ENCODE measurements around the gene TMEM181.
"Not testable (repeated sequence)": the region's sequence is repeated elsewhere in the genome, so short reads cannot be mapped to it uniquely, and the experiment has no call there.

The TMEM181 gene

GRCh38 chr6:158663625-158664165, 103.8 kb downstream of the TMEM181 start:
- Histone ChIP-seq H3K9ac (ENCODE audit: low read length in 2 of 2) (no peak overlapping the region), H3K4me1 (ENCODE audit: control insufficient read depth, insufficient read depth, low read length) (peaks cover 2% of the 10 kb centered on the region), H3K9me3 (ENCODE audit: control insufficient read depth in 2 of 2, low read length in 2 of 2) (no peaks in the 10 kb centered on the region), H3K27ac (ENCODE audit: low read length) (peak overlapping the region; percentile 31), H3K27me3 (ENCODE audit: control insufficient read depth in 1 of 2, insufficient read depth in 2 of 2, low read length in 2 of 2) (no peaks in the 10 kb centered on the region), H3K36me3 (ENCODE audit: control insufficient read depth in 2 of 2, insufficient read depth in 2 of 2, low read length in 2 of 2) (no peaks in the 10 kb centered on the region), H3K4me3 (ENCODE audit: low read length in 2 of 2) (peak overlapping the region in 1 of 2 donors; percentile 59)

DNA sequence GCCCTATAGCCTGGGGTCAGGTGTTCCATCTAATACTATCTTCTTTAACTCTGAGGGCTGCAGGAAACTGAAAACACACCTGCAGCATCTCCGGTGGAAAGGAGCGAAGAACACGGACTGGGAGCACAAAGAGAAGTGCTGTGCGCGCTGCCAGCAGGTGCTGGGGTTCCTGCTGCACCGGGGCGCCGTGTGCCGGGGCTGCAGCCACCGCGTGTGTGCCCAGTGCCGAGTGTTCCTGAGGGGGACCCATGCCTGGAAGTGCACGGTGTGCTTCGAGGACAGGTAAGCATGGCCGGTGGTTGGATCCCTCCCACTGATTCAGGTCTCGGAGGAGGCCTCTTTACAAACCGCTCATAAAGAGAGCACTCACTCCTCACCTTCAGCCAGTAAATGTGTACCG, 105.4 kb downstream of the TMEM181 start:
- H3K9ac ChIP-seq (ENCODE audit: low read length in 2 of 2), result no peak overlapping the region
- H3K27ac ChIP-seq (ENCODE audit: low read length), result no peak overlapping the region

DNA sequence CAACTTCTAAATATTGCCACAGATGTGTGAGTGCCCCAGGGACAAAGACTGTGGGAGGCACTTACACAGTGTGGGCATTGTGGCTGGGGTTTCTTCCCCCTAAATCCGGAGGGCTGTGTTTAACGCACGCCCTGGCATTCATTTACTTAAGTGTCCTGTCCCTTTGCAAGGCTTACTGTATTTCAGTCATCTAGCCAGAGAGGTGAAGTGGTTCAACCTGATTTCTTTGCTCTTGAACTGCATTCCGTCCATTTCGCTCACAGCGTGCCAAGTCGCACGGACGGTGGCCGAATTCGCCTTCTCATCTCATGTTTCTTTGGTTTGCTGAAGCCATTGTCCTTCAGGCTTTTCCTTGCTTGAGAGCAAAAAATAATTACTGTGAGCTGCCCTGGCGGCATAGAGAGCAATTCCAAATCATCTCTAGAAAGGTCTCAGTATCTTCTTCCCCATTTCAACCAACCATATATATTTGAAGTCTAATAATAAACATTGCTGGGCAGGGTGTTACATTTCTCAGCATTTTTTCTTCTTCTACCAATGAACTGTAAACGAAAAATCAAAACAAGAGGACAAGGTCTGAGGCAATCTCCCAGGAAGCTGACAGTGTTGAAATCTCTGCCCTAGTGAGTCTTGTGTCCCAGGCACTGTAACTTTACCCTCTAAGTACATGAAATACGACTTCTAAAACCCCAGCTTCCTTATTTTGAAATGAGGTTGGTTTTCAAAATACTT, 106.9 kb downstream of the TMEM181 start:
- H3K4me1 ChIP-seq (ENCODE audit: control insufficient read depth, insufficient read depth, low read length), result no peaks in the 10 kb centered on the region
- H3K4me3 ChIP-seq (ENCODE audit: low read length in 2 of 2), result no peak overlapping the region
- no peaks in the 10 kb centered on the region for H3K36me3 ChIP-seq (ENCODE audit: control insufficient read depth in 2 of 2, insufficient read depth in 2 of 2, low read length in 2 of 2)
- H3K9me3 ChIP-seq (ENCODE audit: control insufficient read depth in 2 of 2, low read length in 2 of 2), result no peaks in the 10 kb centered on the region
- peak overlapping the region; percentile 24 for H3K27ac ChIP-seq (ENCODE audit: low read length)
- no peaks in the 10 kb centered on the region for H3K27me3 ChIP-seq (ENCODE audit: control insufficient read depth in 1 of 2, insufficient read depth in 2 of 2, low read length in 2 of 2)
- H3K9ac ChIP-seq (ENCODE audit: low read length in 2 of 2), result no peak overlapping the region

More for the DNA sequence above, 105.4 kb downstream of the TMEM181 start:
- Histone ChIP-seq H3K4me3 (ENCODE audit: low read length in 2 of 2) (no peak overlapping the region), H3K4me1 (ENCODE audit: control insufficient read depth, insufficient read depth, low read length) (peaks cover 2% of the 10 kb centered on the region), H3K27me3 (ENCODE audit: control insufficient read depth in 1 of 2, insufficient read depth in 2 of 2, low read length in 2 of 2) (no peaks in the 10 kb centered on the region), H3K9me3 (ENCODE audit: control insufficient read depth in 2 of 2, low read length in 2 of 2) (no peaks in the 10 kb centered on the region), H3K36me3 (ENCODE audit: control insufficient read depth in 2 of 2, insufficient read depth in 2 of 2, low read length in 2 of 2) (no peaks in the 10 kb centered on the region)

DNA sequence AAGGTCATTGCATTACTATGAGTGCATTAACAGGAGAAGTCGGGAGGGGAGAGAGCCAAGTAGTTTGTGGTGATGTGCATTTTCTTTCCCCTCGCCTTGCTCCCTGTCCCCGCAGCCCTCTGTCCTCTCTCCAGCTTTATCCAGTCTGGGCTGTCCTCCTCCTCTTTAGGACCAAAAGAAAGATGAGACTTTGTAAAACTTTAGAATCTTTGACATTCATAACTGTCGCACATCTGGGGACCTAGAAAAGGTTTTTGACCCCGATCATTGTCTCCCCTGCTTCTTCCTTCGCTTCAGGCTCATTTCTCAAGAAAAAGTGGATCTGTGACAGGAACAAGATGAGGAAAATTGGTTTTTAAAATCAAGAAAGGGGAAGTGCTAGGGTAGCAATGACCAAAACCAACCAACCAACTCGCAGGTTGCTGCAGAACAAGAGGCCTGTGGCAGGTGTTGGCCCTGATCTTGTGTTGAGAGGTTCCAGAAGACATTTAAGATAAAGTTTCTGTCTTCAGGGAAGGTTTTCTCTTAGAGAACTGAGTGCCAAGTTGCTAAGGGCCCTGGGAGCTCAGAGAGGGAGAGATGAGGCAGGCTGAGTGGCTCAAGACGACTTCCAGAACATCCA, 107.6 kb downstream of the TMEM181 start:
- Histone ChIP-seq H3K9me3 (ENCODE audit: control insufficient read depth in 2 of 2, low read length in 2 of 2) (no peaks in the 10 kb centered on the region), H3K4me1 (ENCODE audit: control insufficient read depth, insufficient read depth, low read length) (no peaks in the 10 kb centered on the region), H3K4me3 (ENCODE audit: low read length in 2 of 2) (no peak overlapping the region), H3K27me3 (ENCODE audit: control insufficient read depth in 1 of 2, insufficient read depth in 2 of 2, low read length in 2 of 2) (no peaks in the 10 kb centered on the region), H3K9ac (ENCODE audit: low read length in 2 of 2) (no peak overlapping the region), H3K36me3 (ENCODE audit: control insufficient read depth in 2 of 2, insufficient read depth in 2 of 2, low read length in 2 of 2) (no peaks in the 10 kb centered on the region), H3K27ac (ENCODE audit: low read length) (no peak overlapping the region)

DNA sequence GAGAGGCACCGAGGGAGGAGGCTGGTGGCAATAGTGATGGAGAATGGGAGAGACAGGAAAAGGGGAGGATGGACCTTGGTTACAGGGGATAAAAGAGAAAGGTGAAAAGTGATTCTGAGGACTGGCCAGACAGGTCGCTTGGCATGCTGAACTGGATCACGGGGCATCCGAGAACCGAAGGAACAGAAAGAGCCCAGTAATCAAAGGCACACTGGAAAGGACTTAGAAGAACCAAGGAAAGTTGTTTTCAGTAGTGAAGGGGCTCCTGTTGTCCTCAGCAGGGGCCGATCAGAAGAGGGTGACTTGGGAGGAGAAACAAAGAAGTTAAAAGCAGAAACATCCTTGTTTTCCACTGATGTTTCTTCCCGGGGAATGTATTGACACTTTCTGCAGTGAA, 108.8 kb downstream of the TMEM181 start:
- no peak overlapping the region for H3K9ac ChIP-seq (ENCODE audit: low read length in 2 of 2)
- no peaks in the 10 kb centered on the region for H3K27me3 ChIP-seq (ENCODE audit: control insufficient read depth in 1 of 2, insufficient read depth in 2 of 2, low read length in 2 of 2)
- no peaks in the 10 kb centered on the region for H3K4me1 ChIP-seq (ENCODE audit: control insufficient read depth, insufficient read depth, low read length)
- no peak overlapping the region for H3K4me3 ChIP-seq (ENCODE audit: low read length in 2 of 2)
- H3K27ac ChIP-seq (ENCODE audit: low read length), result no peak overlapping the region
- H3K9me3 ChIP-seq (ENCODE audit: control insufficient read depth in 2 of 2, low read length in 2 of 2), result no peaks in the 10 kb centered on the region
- H3K36me3 ChIP-seq (ENCODE audit: control insufficient read depth in 2 of 2, insufficient read depth in 2 of 2, low read length in 2 of 2), result no peaks in the 10 kb centered on the region

DNA sequence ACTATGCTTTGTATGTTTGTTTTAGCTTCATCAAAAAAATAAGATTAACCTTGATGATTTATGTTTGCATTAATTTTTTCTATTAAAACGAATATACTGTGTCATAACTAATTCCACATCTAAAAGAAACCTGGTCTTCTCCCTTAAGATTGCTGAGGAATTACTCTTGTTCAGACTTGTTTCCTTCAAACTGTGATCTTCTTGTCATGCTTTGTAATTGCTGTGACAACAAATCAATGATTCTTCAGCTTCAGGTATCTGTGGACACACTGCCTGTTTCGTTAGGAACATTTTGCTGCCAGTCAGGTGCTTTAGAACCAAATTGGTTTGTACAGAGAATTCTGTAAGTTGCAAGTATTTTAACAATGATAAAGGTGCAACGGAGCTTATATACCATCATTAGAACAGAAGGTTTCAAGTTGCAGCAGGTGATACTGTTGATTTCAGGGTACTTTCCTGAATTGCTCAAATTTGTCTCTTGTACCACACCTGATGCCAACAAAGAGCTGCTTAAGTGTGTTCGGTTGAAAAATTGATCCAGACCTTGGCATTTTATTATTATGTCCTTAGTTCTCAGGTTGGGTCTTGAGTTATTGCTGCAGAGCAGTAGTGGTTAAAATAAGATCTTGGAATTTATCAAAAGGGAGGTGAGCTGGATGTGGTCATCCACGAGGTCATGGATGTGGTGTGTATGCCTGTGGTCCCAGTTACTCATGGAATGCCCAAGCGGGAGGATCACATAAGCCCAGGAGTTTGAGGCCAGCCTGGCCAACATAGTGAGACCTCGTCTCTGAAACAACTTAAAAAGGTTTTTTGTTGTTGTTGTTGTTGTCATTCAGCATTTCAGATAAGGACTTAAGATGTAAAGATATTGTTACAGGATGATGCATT, 109.5 kb downstream of the TMEM181 start:
- Histone ChIP-seq H3K9ac (ENCODE audit: low read length in 2 of 2) (no peak overlapping the region), H3K9me3 (ENCODE audit: control insufficient read depth in 2 of 2, low read length in 2 of 2) (no peaks in the 10 kb centered on the region), H3K27ac (ENCODE audit: low read length) (no peak overlapping the region), H3K27me3 (ENCODE audit: control insufficient read depth in 1 of 2, insufficient read depth in 2 of 2, low read length in 2 of 2) (no peaks in the 10 kb centered on the region), H3K4me3 (ENCODE audit: low read length in 2 of 2) (no peak overlapping the region), H3K36me3 (ENCODE audit: control insufficient read depth in 2 of 2, insufficient read depth in 2 of 2, low read length in 2 of 2) (no peaks in the 10 kb centered on the region), H3K4me1 (ENCODE audit: control insufficient read depth, insufficient read depth, low read length) (no peaks in the 10 kb centered on the region)

GRCh38 chr6:158672119-158672518, 112.2 kb downstream of the TMEM181 start:
- not testable (repeated sequence) for H3K36me3 ChIP-seq (ENCODE audit: control insufficient read depth in 2 of 2, insufficient read depth in 2 of 2, low read length in 2 of 2); H3K4me1 ChIP-seq (ENCODE audit: control insufficient read depth, insufficient read depth, low read length); H3K27me3 ChIP-seq (ENCODE audit: control insufficient read depth in 1 of 2, insufficient read depth in 2 of 2, low read length in 2 of 2); H3K9me3 ChIP-seq (ENCODE audit: control insufficient read depth in 2 of 2, low read length in 2 of 2); H3K9ac ChIP-seq (ENCODE audit: low read length in 2 of 2); H3K27ac ChIP-seq (ENCODE audit: low read length); H3K4me3 ChIP-seq (ENCODE audit: low read length in 2 of 2)

DNA sequence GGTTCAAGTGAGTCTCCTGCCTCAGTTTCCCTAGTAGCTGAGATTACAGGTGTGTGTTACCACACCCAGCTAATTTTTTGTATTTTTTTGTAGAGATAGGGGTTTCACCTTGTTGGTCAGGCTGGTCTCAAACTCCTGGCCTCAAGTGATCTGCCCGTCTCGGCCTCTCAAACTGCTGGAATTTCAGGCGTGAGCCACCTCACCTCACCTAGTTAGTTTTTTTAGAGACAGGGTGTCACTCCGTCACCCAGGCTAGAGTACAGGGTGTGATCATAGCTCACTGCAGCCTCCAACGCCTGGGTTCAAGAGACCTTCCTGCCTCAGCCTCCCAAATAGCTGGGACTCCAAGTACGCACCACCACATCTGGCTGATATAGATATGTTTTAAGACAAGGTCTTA, 112.8 kb downstream of the TMEM181 start:
- no peak overlapping the region for H3K4me3 ChIP-seq (ENCODE audit: low read length in 2 of 2)
- no peak overlapping the region for H3K9ac ChIP-seq (ENCODE audit: low read length in 2 of 2)
- no peaks in the 10 kb centered on the region for H3K36me3 ChIP-seq (ENCODE audit: control insufficient read depth in 2 of 2, insufficient read depth in 2 of 2, low read length in 2 of 2)
- H3K9me3 ChIP-seq (ENCODE audit: control insufficient read depth in 2 of 2, low read length in 2 of 2), result no peaks in the 10 kb centered on the region
- no peaks in the 10 kb centered on the region for H3K27me3 ChIP-seq (ENCODE audit: control insufficient read depth in 1 of 2, insufficient read depth in 2 of 2, low read length in 2 of 2)
- no peaks in the 10 kb centered on the region for H3K4me1 ChIP-seq (ENCODE audit: control insufficient read depth, insufficient read depth, low read length)
- H3K27ac ChIP-seq (ENCODE audit: low read length), result no peak overlapping the region

GRCh38 chr6:158674342-158675131, 114.6 kb downstream of the TMEM181 start:
- no peaks in the 10 kb centered on the region for H3K4me1 ChIP-seq (ENCODE audit: control insufficient read depth, insufficient read depth, low read length)
- H3K9ac ChIP-seq (ENCODE audit: low read length in 2 of 2), result no peak overlapping the region
- H3K27me3 ChIP-seq (ENCODE audit: control insufficient read depth in 1 of 2, insufficient read depth in 2 of 2, low read length in 2 of 2), result no peaks in the 10 kb centered on the region
- H3K27ac ChIP-seq (ENCODE audit: low read length), result no peak overlapping the region
- no peaks in the 10 kb centered on the region for H3K36me3 ChIP-seq (ENCODE audit: control insufficient read depth in 2 of 2, insufficient read depth in 2 of 2, low read length in 2 of 2)
- H3K9me3 ChIP-seq (ENCODE audit: control insufficient read depth in 2 of 2, low read length in 2 of 2), result no peaks in the 10 kb centered on the region
- H3K4me3 ChIP-seq (ENCODE audit: low read length in 2 of 2), result no peak overlapping the region

GRCh38 chr6:158677094-158677493, 117.2 kb downstream of the TMEM181 start:
- not testable (repeated sequence) for H3K36me3 ChIP-seq (ENCODE audit: control insufficient read depth in 2 of 2, insufficient read depth in 2 of 2, low read length in 2 of 2); H3K27me3 ChIP-seq (ENCODE audit: control insufficient read depth in 1 of 2, insufficient read depth in 2 of 2, low read length in 2 of 2); H3K9ac ChIP-seq (ENCODE audit: low read length in 2 of 2); H3K27ac ChIP-seq (ENCODE audit: low read length); H3K4me1 ChIP-seq (ENCODE audit: control insufficient read depth, insufficient read depth, low read length); H3K9me3 ChIP-seq (ENCODE audit: control insufficient read depth in 2 of 2, low read length in 2 of 2); H3K4me3 ChIP-seq (ENCODE audit: low read length in 2 of 2)

All from stomach smooth muscle (tissue), 2 donors.